Heart left ventricle (tissue), 16 donors: ENCODE data around the gene EMILIN3. TPM values are rescaled to one million over a fixed set of nuclear protein-coding genes. Genes with fewer than 3 reads are reported as not detected.
A peak's percentile ranks its signal among the peaks of the same experiment; 100 is the strongest.

ENCODE experiments used
- ATAC-seq, 4 donors: fragments of 200-7000 bp; cut with Tn5 transposase; one replicate each; pipeline ENCODE4 v1.9.1; 2020 to 2022; ENCODE audit warnings: moderate library complexity in 4 of 4, mild to moderate bottlenecking in 3 of 4, moderate number of reproducible peaks in 1 of 4
- DNase-seq, 5 donors: peaks; one replicate each; pipeline ENCODE4 v3.0.0-alpha.2; 2020
- H3K27ac ChIP-seq, 12 donors: fragments of 200-600 bp; sonication (generic) in 4 of 12; one replicate each; pipeline versions ENCODE4 v1.5.0 to v1.8.0; 2016 to 2022; ENCODE audit warnings: mild to moderate bottlenecking in 2 of 12
- H3K27me3 ChIP-seq, 9 donors: fragments of 200-600 bp; sonication (generic) in 2 of 9; one replicate each; pipeline versions ENCODE4 v1.5.1 to v1.8.0; 2016 to 2022; ENCODE audit warnings: mild to moderate bottlenecking in 3 of 9
- H3K36me3 ChIP-seq, 9 donors: fragments of 200-600 bp; sonication (generic) in 2 of 9; one replicate each; pipeline versions ENCODE4 v1.5.0 to v1.8.0; 2018 to 2022; ENCODE audit warnings: mild to moderate bottlenecking in 2 of 9
- H3K4me1 ChIP-seq, 12 donors: fragments of 200-600 bp; sonication (generic) in 4 of 12; one replicate each; pipeline versions ENCODE4 v1.5.0 to v1.8.0; 2016 to 2022; ENCODE audit warnings: mild to moderate bottlenecking in 3 of 12
- H3K4me3 ChIP-seq, 12 donors: fragments of 200-600 bp; sonication (generic) in 4 of 12; one replicate each; pipeline versions ENCODE4 v1.5.0 to v1.8.0; 2017 to 2022; ENCODE audit warnings: mild to moderate bottlenecking in 9 of 12, moderate library complexity in 4 of 12
- H3K9me3 ChIP-seq, 12 donors: fragments of 200-600 bp; sonication (generic) in 4 of 12; one replicate each; pipeline versions ENCODE4 v1.5.0 to v1.8.0; 2016 to 2022; ENCODE audit warnings: mild to moderate bottlenecking in 1 of 12
- CTCF ChIP-seq, 12 donors: fragments of 200-600 bp; sonication (generic) in 4 of 12; IDR thresholded peaks; one replicate each; pipeline versions ENCODE4 v1.5.0 to v1.8.0; 2018 to 2022; ENCODE audit warnings: antibody characterized with exemption in 12 of 12, mild to moderate bottlenecking in 5 of 12
- POLR2A ChIP-seq, 2 donors: fragments of 450-650 bp; IDR thresholded peaks; one replicate each; pipeline ENCODE4 v1.6.1; 2017; ENCODE audit warnings: antibody characterized with exemption in 2 of 2, mild to moderate bottlenecking in 2 of 2, moderate library complexity in 2 of 2
- whole genome bisulfite sequencing, 4 donors: extraction: QIAGEN DNeasy Blood & Tissue Kit in 2 of 4; methylation state at CpG; one replicate each; pipeline versions ENCODE4 v1.1.5 to v1.1.7; 2013 to 2018; 5-methylcytosine and 5-hydroxymethylcytosine counted together
- intact Hi-C, 10 donors: fragments of 100-400 bp; cut with DNase I; formaldehyde crosslinking; loops; one replicate each; pipeline versions ENCODE4 v1.11.1 to v1.14.2; 2022
- polyA plus RNA-seq, 2 donors: library from polyadenylated mRNA; stranded (reverse); fragments of 200-250 nt; gene quantifications; one replicate each; pipeline ENCODE4 v1.2.3, GENCODE V29; 2013
- total RNA-seq, 9 donors: library from RNA; depleted of rRNA in 2 of 9; stranded (reverse); fragments of >200 nt in 2 of 9; fragmentation: NEBNext Ultra II Directional in 3 of 9; extraction: Animal tissue kit (Norgen Biotek cat#: 25700) in 3 of 9; gene quantifications; one replicate each; pipeline versions ENCODE4 v1.1.0 to v1.2.4, GENCODE V29; 2016 to 2023
- donor health status: ischemic (EF 13 %, LVEDD 7.1; RV severe dilation, severe dysfunction).
- donor health status: healthy with polysubstance abuse.
- donor health status: DM: no; HTN: yes; CAD: no.
- donor health status: DM: no; HTN: no; CAD: no.
- donor health status: ischemic (EF 25% LVEDD 6.9; RV normal size, moderate dysfunction).
- donor health status: ischemic (EF 25% LVEDD 5.7; RV mildly dilated, moderate dysfunction).
- donor health status: healthy.
- donor health status: DM: yes; HTN: yes; CAD: no.
- donor health status: ischemic (EF 35%, LVEDD 5.7; RV mildly dilated, moderate dysfunction).
- donor health status: nonischemic (EF 11% LVEDD 7.7; RV severe dilation, severe dysfunction).
- donor health status: DM: yes; HTN: yes; CAD: no.
- donor health status: PGD.
- donor health status: ischemic (EF 29% LVEDD 5.4; RV normal size, mild dysfunction).
- donor health status: nonischemic (EF 23%, LVEDD 6.1; RV moderate dilation, normal function).

EMILIN3 gene
- total and polyA plus RNA-seq, 11 donors: 0.24 to 9.3 (median 2.2) TPM

DNA sequence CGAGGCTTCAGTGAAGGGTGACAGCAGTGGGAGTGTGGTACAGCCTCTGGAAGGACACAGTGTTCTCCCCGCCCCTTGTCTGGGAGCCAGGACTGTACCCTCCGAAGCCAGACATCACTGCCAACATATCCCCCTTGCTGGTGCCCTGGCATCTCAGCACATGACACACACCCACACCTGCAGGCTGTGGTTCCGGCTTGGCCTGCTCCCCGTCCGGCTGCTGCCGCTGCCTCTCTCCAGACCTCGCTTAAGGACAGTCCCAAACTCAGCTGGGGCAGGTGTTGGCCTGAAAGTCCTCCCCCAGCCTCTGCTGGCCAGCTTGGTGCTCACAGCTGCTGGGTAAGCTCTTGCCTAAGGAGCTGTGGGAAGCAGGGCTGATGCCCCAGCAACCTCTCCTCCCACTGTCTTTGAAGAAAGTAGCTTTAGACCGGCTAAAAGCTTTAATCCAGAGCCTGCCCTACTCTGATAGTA, 7.0 kb downstream of the EMILIN3 start:
- Histone ChIP-seq H3K9me3 (no peaks in the 10 kb centered on the region), H3K27me3 (no peaks in the 10 kb centered on the region), H3K4me3 (no peak overlapping the region), H3K36me3 (peaks cover 0 to 43% (median 21%) of the 10 kb centered on the region in 9 donors), H3K27ac (peak overlapping the region in 7 of 12 donors; percentile 9 to 70 (median 52)), H3K4me1 (peaks cover 0 to 36% (median 4%) of the 10 kb centered on the region in 12 donors)
- TF ChIP-seq POLR2A (IDR thresholded peaks at IDR 0.05): no peak
- no peak for TF ChIP-seq CTCF (IDR thresholded peaks at IDR 0.05)
- intact Hi-C loops: loop anchor here in 4 of 10 donors (5.0 kb wide), 3 partner anchors 33 to 48 kb away; no protein-coding TSS in a partner anchor
- 35 to 71% (median 57%) methylated on average over 5 to 9 of the region's 9 CpGs for WGBS, 4 donors
- DNase-seq (peak in 3 of 5 donors; percentile 59 to 73 (median 70)), ATAC-seq (peak; percentile 40 to 66 (median 55))

GRCh38 chr20:41358717-41359116, 7.9 kb downstream of the EMILIN3 start:
- Histone ChIP-seq H3K27me3 (no peaks in the 10 kb centered on the region), H3K36me3 (peaks cover 0 to 47% (median 24%) of the 10 kb centered on the region in 9 donors), H3K27ac (peak overlapping the region in 5 of 12 donors; percentile 24 to 70 (median 54)), H3K4me3 (no peak overlapping the region), H3K4me1 (peaks cover 0 to 36% (median 4%) of the 10 kb centered on the region in 12 donors), H3K9me3 (no peaks in the 10 kb centered on the region)
- intact Hi-C loops: loop anchor here in 1 of 10 donors (5.0 kb wide), 1 partner anchor 34 kb away; no protein-coding TSS in a partner anchor
- ATAC-seq (no peak), DNase-seq (peak in 2 of 5 donors; percentile 8 to 57)
- WGBS, 4 donors: 93 to 96% (median 94%) methylated on average over 3 to 7 of the region's 7 CpGs
- no peak for TF ChIP-seq CTCF (IDR thresholded peaks at IDR 0.05)
- no peak for TF ChIP-seq POLR2A (IDR thresholded peaks at IDR 0.05)

- peak overlapping the region in 2 of 12 donors; percentile 63 to 70 for H3K27ac ChIP-seq
- H3K4me1 ChIP-seq: peaks cover 0 to 36% (median 4%) of the 10 kb centered on the region in 12 donors
- DNase-seq: peak in 1 of 5 donors; percentile 25
- TF ChIP-seq POLR2A (IDR thresholded peaks at IDR 0.05) (no peak), CTCF (IDR thresholded peaks at IDR 0.05) (no peak)
- no peaks in the 10 kb centered on the region for H3K27me3 ChIP-seq
- no peaks in the 10 kb centered on the region for H3K9me3 ChIP-seq
- intact Hi-C loops: loop anchor here in 1 of 10 donors (5.0 kb wide), 1 partner anchor 34 kb away; no protein-coding TSS in a partner anchor
- ATAC-seq: no peak
- 90 to 93% (median 92%) methylated on average over 6 to 9 of the region's 9 CpGs for WGBS, 4 donors
- H3K4me3 ChIP-seq: no peak overlapping the region
- peaks cover 0 to 47% (median 24%) of the 10 kb centered on the region in 9 donors for H3K36me3 ChIP-seq
Measured at GRCh38 chr20:41358230-41358629, 8.4 kb downstream of the EMILIN3 start.

- no peaks in the 10 kb centered on the region for H3K27me3 ChIP-seq
- TF ChIP-seq POLR2A (IDR thresholded peaks at IDR 0.05) (no peak), CTCF (IDR thresholded peaks at IDR 0.05) (no peak)
- peak in 3 of 5 donors; percentile 4 to 40 (median 30) for DNase-seq
- intact Hi-C loops: loop anchor here in 1 of 10 donors (5.0 kb wide), 1 partner anchor 35 kb away; no protein-coding TSS in a partner anchor
- peaks cover 0 to 34% (median 4%) of the 10 kb centered on the region in 12 donors for H3K4me1 ChIP-seq
- ATAC-seq: no peak
- H3K4me3 ChIP-seq: no peak overlapping the region
- H3K9me3 ChIP-seq: no peaks in the 10 kb centered on the region
- WGBS, 4 donors: 87 to 91% (median 90%) methylated on average over 8 to 11 of the region's 11 CpGs
- H3K36me3 ChIP-seq: peaks cover 0 to 50% (median 29%) of the 10 kb centered on the region in 9 donors
- peak overlapping the region in 1 of 12 donors; percentile 70 for H3K27ac ChIP-seq
Measured at GRCh38 chr20:41357424-41358163, 9.0 kb downstream of the EMILIN3 start.
